SU-DHL-6 (cell line): ENCODE measurements around the gene POMGNT2.

Source experiments
- H2AFZ ChIP-seq: fragments of 200-600 bp; sonication (generic); 2 replicates; pipeline ENCODE4 v1.6.1; 2014; ENCODE audit warnings: low read depth, mild to moderate bottlenecking, moderate library complexity, mixed read lengths, antibody characterized with exemption, low read length; ENCODE audit not compliant: severe bottlenecking
- H3F3A ChIP-seq: fragments of 200-600 bp; shearing (Covaris generic); 2 replicates; pipeline ENCODE4 v1.6.0; 2016; ENCODE audit warnings: antibody characterized with exemption, mild to moderate bottlenecking; ENCODE audit not compliant: insufficient read depth
- H3K27ac ChIP-seq: fragments of 200-600 bp; sonication (generic); 2 replicates; pipeline ENCODE4 v1.5.1; 2016; ENCODE audit warnings: low read depth, mild to moderate bottlenecking, low read length, moderate library complexity, mixed read lengths
- H3K27me3 ChIP-seq: fragments of 200-600 bp; sonication (generic), shearing (Covaris generic); 2 replicates; pipeline ENCODE4 v1.6.0; 2014; ENCODE audit warnings: mild to moderate bottlenecking, low read length
- H3K36me3 ChIP-seq: fragments of 200-600 bp; sonication (generic); 2 replicates; pipeline ENCODE4 v1.6.1; 2014; ENCODE audit warnings: mild to moderate bottlenecking, low read length, mixed read lengths
- H3K4me2 ChIP-seq: fragments of 300-600, 200-600 bp; shearing (Covaris generic), sonication (generic); 2 replicates; pipeline ENCODE4 v1.6.0; 2014; ENCODE audit warnings: low read length, low read depth, mild to moderate bottlenecking; ENCODE audit not compliant: poor library complexity, severe bottlenecking
- H3K4me3 ChIP-seq: fragments of 200-600 bp; sonication (generic); 2 replicates; pipeline ENCODE4 v1.5.1; 2014; ENCODE audit warnings: antibody characterized with exemption, low read length, mild to moderate bottlenecking, mixed read lengths; ENCODE audit not compliant: insufficient read depth, poor library complexity, severe bottlenecking
- H3K79me2 ChIP-seq: fragments of 200-600 bp; sonication (generic); 2 replicates; pipeline ENCODE4 v1.6.1; 2014; ENCODE audit warnings: mild to moderate bottlenecking, low read length, moderate library complexity; ENCODE audit not compliant: insufficient read depth
- H3K9ac ChIP-seq: fragments of 200-600 bp; sonication (generic); 2 replicates; pipeline ENCODE4 v1.7.0; 2014; ENCODE audit warnings: mild to moderate bottlenecking, low read length
- H3K9me2 ChIP-seq: fragments of 200-600 bp; sonication (generic); replicated peaks from 2 replicates; pipeline ENCODE4 v1.6.1; 2014; ENCODE audit warnings: low read length; ENCODE audit not compliant: insufficient read depth
- H3K9me3 ChIP-seq: fragments of 200-600 bp; sonication (generic); 2 replicates; pipeline ENCODE4 v1.6.1; 2014; ENCODE audit warnings: low read length, mixed read lengths; ENCODE audit not compliant: insufficient read depth
- H4K20me1 ChIP-seq: fragments of 200-600 bp; sonication (generic); 2 replicates; pipeline ENCODE4 v1.6.1; 2014; ENCODE audit warnings: low read depth, mild to moderate bottlenecking, antibody characterized with exemption, low read length, moderate library complexity, mixed read lengths
- CTCF ChIP-seq: fragments of 200-600 bp; sonication (generic); IDR thresholded peaks from one replicate; pipeline ENCODE4 v1.5.1; 2017; ENCODE audit warnings: antibody characterized with exemption, mild to moderate bottlenecking, low read length, moderate library complexity; ENCODE audit not compliant: insufficient read depth, poor library complexity, severe bottlenecking
- EZH2phosphoT487 ChIP-seq: fragments of 200-600 bp; sonication (generic), shearing (Covaris generic); conservative IDR thresholded peaks from 2 replicates; pipeline ENCODE4 v1.6.1; 2018; ENCODE audit warnings: mild to moderate bottlenecking, antibody characterized with exemption, low read length, moderate library complexity, mixed read lengths

Gene POMGNT2

GRCh38 chr3:43126536-43126935 lies 20.7 kb upstream of the POMGNT2 start:
- H4K20me1 ChIP-seq, result no peaks in the 10 kb centered on the region
- no peak overlapping the region for H3K4me2 ChIP-seq
- H3K4me3 ChIP-seq, result no peak overlapping the region
- H3K9ac ChIP-seq, result no peak overlapping the region
- no peaks in the 10 kb centered on the region for H3K36me3 ChIP-seq
- no peak overlapping the region for H2AFZ ChIP-seq
- no peaks in the 10 kb centered on the region for H3K79me2 ChIP-seq
- H3K27me3 ChIP-seq, result no peaks in the 10 kb centered on the region
- H3F3A ChIP-seq, result no peaks in the 10 kb centered on the region
- H3K9me3 ChIP-seq, result no peaks in the 10 kb centered on the region
- TF ChIP-seq EZH2phosphoT487 (no peak), CTCF (no peak)
- H3K9me2 ChIP-seq, result no peaks in the 10 kb centered on the region
- H3K27ac ChIP-seq, result no peak overlapping the region

GRCh38 chr3:43123895-43124294 lies 18.0 kb upstream of the POMGNT2 start:
- H3K27ac ChIP-seq, result no peak overlapping the region
- no peaks in the 10 kb centered on the region for H3F3A ChIP-seq
- no peaks in the 10 kb centered on the region for H3K27me3 ChIP-seq
- TF ChIP-seq CTCF (no peak), EZH2phosphoT487 (no peak)
- H2AFZ ChIP-seq, result no peak overlapping the region
- no peak overlapping the region for H3K9ac ChIP-seq
- no peaks in the 10 kb centered on the region for H3K9me2 ChIP-seq
- H3K4me2 ChIP-seq, result no peak overlapping the region
- H4K20me1 ChIP-seq, result no peaks in the 10 kb centered on the region
- no peaks in the 10 kb centered on the region for H3K79me2 ChIP-seq
- no peak overlapping the region for H3K4me3 ChIP-seq
- H3K36me3 ChIP-seq, result no peaks in the 10 kb centered on the region
- no peaks in the 10 kb centered on the region for H3K9me3 ChIP-seq

- TF ChIP-seq CTCF (no peak), EZH2phosphoT487 (no peak)
Observed at GRCh38 chr3:43120937-43121336, 15.1 kb upstream of the POMGNT2 start.

GRCh38 chr3:43117257-43117656 lies 11.4 kb upstream of the POMGNT2 start:
- no peaks in the 10 kb centered on the region for H3K9me3 ChIP-seq
- no peak overlapping the region for H2AFZ ChIP-seq
- no peaks in the 10 kb centered on the region for H3K36me3 ChIP-seq
- no peaks in the 10 kb centered on the region for H3F3A ChIP-seq
- no peaks in the 10 kb centered on the region for H3K27me3 ChIP-seq
- no peak overlapping the region for H3K9ac ChIP-seq
- H3K4me2 ChIP-seq, result no peak overlapping the region
- no peak overlapping the region for H3K4me3 ChIP-seq
- H3K9me2 ChIP-seq, result no peaks in the 10 kb centered on the region
- no peak overlapping the region for H3K27ac ChIP-seq
- H3K79me2 ChIP-seq, result no peaks in the 10 kb centered on the region
- no peak for TF ChIP-seq EZH2phosphoT487
- TF ChIP-seq CTCF, result no peak
- H4K20me1 ChIP-seq, result no peaks in the 10 kb centered on the region

More at GRCh38 chr3:43120937-43121336, 15.1 kb upstream of the POMGNT2 start:
- Histone ChIP-seq H3K4me3 (no peak overlapping the region), H3K9me2 (no peaks in the 10 kb centered on the region), H4K20me1 (no peaks in the 10 kb centered on the region), H3K36me3 (no peaks in the 10 kb centered on the region), H3K79me2 (no peaks in the 10 kb centered on the region), H3K27ac (no peak overlapping the region), H3K9ac (no peak overlapping the region), H2AFZ (no peak overlapping the region), H3K4me2 (no peak overlapping the region), H3K9me3 (no peaks in the 10 kb centered on the region), H3F3A (no peaks in the 10 kb centered on the region), H3K27me3 (no peaks in the 10 kb centered on the region)
